ENCODE results near the gene UBR4.
"Not testable (repeated sequence)": the region's sequence is repeated elsewhere in the genome, so short reads cannot be mapped to it uniquely, and the experiment has no call there.

UBR4 gene

DNA sequence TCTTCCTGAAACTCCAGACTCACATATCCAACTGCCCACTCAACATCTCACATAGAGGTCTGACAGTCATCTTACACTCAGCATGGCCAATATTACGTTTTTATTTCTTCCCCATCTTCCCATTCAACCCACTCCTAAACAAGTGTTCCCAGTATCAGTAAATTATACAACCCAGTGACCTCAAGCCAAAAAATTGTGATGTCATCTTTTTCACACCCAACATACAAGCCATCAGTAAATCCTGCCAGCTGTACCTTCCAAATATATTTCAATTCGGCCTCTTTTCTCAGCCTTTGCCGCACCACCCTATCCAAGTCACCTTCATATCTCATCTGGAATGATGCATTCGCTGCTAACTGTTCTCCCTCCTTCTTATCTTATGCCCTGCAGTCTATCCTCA is 19.6 kb downstream of the UBR4 start:
- Mint-ChIP-seq H3K4me3 (no peak overlapping the region), H3K36me3 (ENCODE audit: low read depth) (peaks cover 66% of the 10 kb centered on the region), H3K4me1 (ENCODE audit: low read depth) (peaks cover 12% of the 10 kb centered on the region), H3K27ac (no peak overlapping the region), H3K9me3 (no peaks in the 10 kb centered on the region), H3K27me3 (ENCODE audit: low read depth) (no peaks in the 10 kb centered on the region)
- no peak for DNase-seq (ENCODE audit: low spot score)

DNA sequence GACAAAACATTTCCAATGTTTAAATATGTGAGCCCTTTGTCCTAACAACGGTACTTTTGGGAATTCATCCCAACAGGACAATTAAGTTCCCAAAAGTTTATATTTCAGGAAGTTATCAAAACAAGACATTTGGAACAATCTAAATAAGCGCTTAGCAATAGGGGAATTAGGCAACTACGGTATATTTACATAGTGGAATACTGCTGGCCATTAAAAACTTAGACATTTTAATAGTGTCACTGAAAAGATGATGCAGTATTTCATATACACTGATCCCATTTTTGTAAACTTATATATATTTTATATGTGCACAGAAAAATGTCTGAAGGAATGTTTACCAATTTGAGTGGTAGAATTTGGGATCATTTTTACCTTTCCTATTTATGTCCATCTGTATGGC is 20.8 kb downstream of the UBR4 start:
- peaks cover 74% of the 10 kb centered on the region for H3K36me3 Mint-ChIP-seq (ENCODE audit: low read depth)
- H3K9me3 Mint-ChIP-seq: no peaks in the 10 kb centered on the region
- peaks cover 12% of the 10 kb centered on the region for H3K4me1 Mint-ChIP-seq (ENCODE audit: low read depth)
- H3K27ac Mint-ChIP-seq: no peak overlapping the region
- no peak for DNase-seq (ENCODE audit: low spot score)
- no peak overlapping the region for H3K4me3 Mint-ChIP-seq
- no peaks in the 10 kb centered on the region for H3K27me3 Mint-ChIP-seq (ENCODE audit: low read depth)

DNA sequence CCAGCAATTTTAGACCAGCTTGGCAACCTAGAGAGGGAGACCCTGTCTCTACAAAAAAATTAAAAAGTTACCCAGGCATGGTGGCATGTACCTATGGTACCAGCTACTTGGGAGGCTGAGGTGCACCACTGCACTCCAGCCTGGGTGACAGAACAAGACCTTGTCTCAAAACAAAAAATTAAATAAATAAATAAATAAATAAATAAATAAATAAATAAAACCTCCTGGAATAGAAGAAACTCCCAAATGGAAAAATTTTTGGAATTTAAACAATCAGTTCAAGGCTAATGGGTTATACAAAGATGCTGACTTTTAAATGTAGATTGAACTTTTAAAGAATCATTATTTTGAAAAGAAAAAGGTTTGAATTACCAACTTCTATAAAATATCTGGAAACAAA is 22.2 kb downstream of the UBR4 start:
- H3K4me3 Mint-ChIP-seq: no peak overlapping the region
- H3K27ac Mint-ChIP-seq: no peak overlapping the region
- H3K27me3 Mint-ChIP-seq (ENCODE audit: low read depth): no peaks in the 10 kb centered on the region
- peaks cover 71% of the 10 kb centered on the region for H3K36me3 Mint-ChIP-seq (ENCODE audit: low read depth)
- H3K4me1 Mint-ChIP-seq (ENCODE audit: low read depth): peaks cover 12% of the 10 kb centered on the region
- DNase-seq (ENCODE audit: low spot score): no peak
- no peaks in the 10 kb centered on the region for H3K9me3 Mint-ChIP-seq

DNA sequence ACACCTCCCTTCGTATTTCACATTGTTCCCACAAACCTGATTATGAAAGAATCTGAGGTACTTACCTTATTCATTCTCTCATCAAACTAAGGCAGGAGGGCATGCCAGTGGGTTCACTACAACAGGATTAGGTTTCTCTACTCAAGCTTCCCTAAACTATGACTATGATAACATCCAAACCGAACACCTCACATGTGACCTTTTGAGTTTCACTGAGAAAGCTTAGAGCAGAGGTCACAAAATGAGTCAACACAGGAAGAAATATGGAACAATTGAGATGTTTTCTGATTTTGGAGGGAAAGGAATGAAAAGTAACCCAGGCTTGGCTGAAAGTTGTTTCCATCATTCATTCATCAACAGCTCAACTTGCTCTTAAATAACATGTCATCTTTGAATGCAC is 24.1 kb downstream of the UBR4 start:
- Mint-ChIP-seq H3K36me3 (ENCODE audit: low read depth) (peaks cover 66% of the 10 kb centered on the region), H3K4me1 (ENCODE audit: low read depth) (peaks cover 15% of the 10 kb centered on the region), H3K9me3 (no peaks in the 10 kb centered on the region), H3K27me3 (ENCODE audit: low read depth) (no peaks in the 10 kb centered on the region), H3K4me3 (peak overlapping the region; percentile 30), H3K27ac (peak overlapping the region; percentile 42)
- peak; percentile 40 for DNase-seq (ENCODE audit: low spot score)

DNA sequence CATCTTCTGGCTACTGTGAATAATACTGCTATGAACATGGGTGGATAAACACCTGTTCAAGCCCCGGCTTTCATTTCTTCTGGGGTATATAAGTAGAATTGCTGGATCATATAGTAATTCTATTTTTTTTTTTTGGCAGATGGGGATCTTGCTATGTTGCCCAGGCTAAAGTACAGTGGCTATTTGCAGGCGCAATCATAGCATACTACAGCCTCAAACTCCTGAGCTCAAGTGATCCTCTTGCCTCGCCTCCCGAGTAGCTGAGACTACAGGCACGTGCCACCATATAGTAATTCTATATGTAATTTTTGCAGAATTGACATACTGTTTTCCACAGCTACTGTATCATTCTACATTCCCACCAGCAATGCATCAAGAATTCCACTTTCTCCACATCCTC is 27.8 kb downstream of the UBR4 start:
- H3K27ac Mint-ChIP-seq: no peak overlapping the region
- no peaks in the 10 kb centered on the region for H3K9me3 Mint-ChIP-seq
- peaks cover 27% of the 10 kb centered on the region for H3K4me1 Mint-ChIP-seq (ENCODE audit: low read depth)
- no peak for DNase-seq (ENCODE audit: low spot score)
- peaks cover 64% of the 10 kb centered on the region for H3K36me3 Mint-ChIP-seq (ENCODE audit: low read depth)
- no peaks in the 10 kb centered on the region for H3K27me3 Mint-ChIP-seq (ENCODE audit: low read depth)
- H3K4me3 Mint-ChIP-seq: no peak overlapping the region

DNA sequence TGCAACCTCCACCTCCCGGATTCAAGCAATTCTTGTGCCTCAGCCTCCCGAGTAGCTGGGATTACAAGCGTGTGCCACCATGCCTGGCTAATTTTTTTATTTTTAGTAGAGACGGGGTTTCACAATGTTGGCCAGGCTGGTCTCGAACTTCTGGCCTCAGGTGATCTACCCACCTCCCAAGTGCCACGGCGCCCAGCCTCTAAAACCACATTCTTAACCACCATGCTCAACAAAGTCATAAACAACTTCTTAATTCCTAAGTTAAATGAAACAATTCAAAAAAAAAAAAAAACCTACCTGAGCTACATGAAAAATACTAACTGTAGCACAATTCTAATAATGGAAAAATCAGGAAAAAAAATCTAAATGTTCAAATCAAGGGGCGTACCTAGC is 29.8 kb downstream of the UBR4 start:
- DNase-seq (ENCODE audit: low spot score); H3K27me3 Mint-ChIP-seq (ENCODE audit: low read depth); H3K9me3 Mint-ChIP-seq: not testable (repeated sequence)
- H3K4me1 Mint-ChIP-seq (ENCODE audit: low read depth): peaks cover 15% of the 10 kb centered on the region
- peak overlapping the region; percentile 85 for H3K27ac Mint-ChIP-seq
- H3K36me3 Mint-ChIP-seq (ENCODE audit: low read depth): peaks cover 58% of the 10 kb centered on the region
- H3K4me3 Mint-ChIP-seq: peak overlapping the region; percentile 25

DNA sequence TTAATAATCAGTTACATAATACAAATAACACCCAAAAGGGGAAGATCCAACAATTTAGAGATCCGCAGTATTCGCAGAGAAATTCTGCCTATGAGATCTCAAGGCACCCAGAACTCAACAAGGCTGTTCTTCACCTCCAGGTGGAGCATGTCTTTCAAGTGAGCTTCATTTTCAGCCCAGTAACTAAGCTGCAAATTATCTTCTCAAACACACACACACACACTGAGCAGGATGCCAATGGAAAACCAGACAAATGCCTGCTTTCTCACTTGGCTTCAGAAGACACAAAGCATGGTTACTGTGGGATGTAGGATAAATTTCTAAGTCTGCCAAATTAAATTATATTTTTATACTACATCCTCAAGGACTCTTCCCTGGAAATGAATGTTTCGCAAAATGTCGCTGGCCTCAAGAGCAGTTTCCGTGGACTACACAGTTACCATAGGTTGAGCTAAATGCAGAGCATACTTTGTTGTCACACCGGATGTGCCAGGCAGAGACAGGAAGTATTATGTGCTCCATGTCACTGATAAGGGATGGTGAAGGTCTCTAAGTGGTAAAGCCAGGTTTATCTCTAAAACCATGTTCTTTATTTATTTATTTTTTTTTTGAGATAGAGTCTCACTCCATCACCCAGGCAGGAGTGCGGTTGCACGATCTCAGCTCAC is 30.3 kb downstream of the UBR4 start:
- H3K4me3 Mint-ChIP-seq: peak overlapping the region; percentile 32
- peak overlapping the region; percentile 85 for H3K27ac Mint-ChIP-seq
- H3K4me1 Mint-ChIP-seq (ENCODE audit: low read depth): peaks cover 15% of the 10 kb centered on the region
- DNase-seq (ENCODE audit: low spot score): peak; percentile 39
- no peaks in the 10 kb centered on the region for H3K9me3 Mint-ChIP-seq
- H3K36me3 Mint-ChIP-seq (ENCODE audit: low read depth): peaks cover 56% of the 10 kb centered on the region
- H3K27me3 Mint-ChIP-seq (ENCODE audit: low read depth): no peaks in the 10 kb centered on the region

DNA sequence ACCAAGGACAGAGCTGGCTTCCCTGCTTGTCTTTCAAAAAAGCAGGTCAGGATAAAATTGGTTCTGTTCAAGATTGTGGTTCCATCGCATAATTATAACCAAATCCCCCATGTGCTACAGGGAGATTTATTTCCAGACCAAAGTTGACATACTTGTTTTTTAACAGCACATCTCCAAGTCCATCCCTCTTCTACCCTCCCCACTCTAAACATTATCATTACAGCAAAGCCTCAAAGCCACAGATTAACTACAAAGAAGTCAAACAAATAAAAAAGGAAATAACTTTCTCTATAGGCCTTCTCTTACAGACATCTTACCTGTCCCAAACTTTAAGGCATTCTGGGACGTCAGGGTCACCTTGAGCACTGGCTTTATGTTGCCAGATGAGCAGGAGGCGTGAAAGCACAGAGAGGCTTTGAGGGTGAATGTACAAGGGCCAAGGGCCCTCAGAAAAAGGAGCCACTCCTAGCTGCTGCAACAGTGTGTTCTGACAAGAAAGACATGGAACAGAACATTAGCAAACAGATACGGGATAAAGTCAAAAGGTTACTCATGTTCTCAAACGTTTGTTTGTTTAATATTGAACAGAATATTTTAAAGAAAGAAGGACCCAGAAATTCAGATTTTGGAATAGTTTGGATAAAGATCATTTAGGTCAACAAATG is 31.2 kb downstream of the UBR4 start:
- H3K36me3 Mint-ChIP-seq (ENCODE audit: low read depth): peaks cover 53% of the 10 kb centered on the region
- H3K4me3 Mint-ChIP-seq: peak overlapping the region; percentile 27
- H3K9me3 Mint-ChIP-seq: no peaks in the 10 kb centered on the region
- peaks cover 15% of the 10 kb centered on the region for H3K4me1 Mint-ChIP-seq (ENCODE audit: low read depth)
- H3K27me3 Mint-ChIP-seq (ENCODE audit: low read depth): no peaks in the 10 kb centered on the region
- peak overlapping the region; percentile 85 for H3K27ac Mint-ChIP-seq
- no peak for DNase-seq (ENCODE audit: low spot score)

DNA sequence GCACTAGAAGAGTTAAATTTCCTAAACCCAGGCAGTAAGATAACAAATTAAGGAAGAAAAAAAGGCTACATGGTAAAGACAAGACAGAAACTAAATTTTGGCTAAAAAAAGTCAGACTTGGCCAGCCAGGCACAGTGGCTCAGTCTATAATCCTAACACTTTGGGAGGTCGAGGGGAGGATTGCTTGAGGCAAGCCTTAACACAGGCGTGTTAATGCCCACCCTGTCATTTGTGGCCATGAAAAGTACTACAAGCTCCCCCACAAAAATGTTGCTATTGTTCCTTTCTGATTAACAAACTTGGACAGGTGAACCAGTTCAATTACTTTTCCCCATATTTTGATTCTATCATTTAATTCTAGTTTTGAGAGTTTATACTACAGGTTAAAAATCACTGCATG is 32.3 kb downstream of the UBR4 start:
- peaks cover 56% of the 10 kb centered on the region for H3K36me3 Mint-ChIP-seq (ENCODE audit: low read depth)
- no peak for DNase-seq (ENCODE audit: low spot score)
- H3K9me3 Mint-ChIP-seq: no peaks in the 10 kb centered on the region
- H3K4me3 Mint-ChIP-seq: no peak overlapping the region
- H3K27me3 Mint-ChIP-seq (ENCODE audit: low read depth): no peaks in the 10 kb centered on the region
- H3K27ac Mint-ChIP-seq: peak overlapping the region; percentile 2
- H3K4me1 Mint-ChIP-seq (ENCODE audit: low read depth): peaks cover 15% of the 10 kb centered on the region

DNA sequence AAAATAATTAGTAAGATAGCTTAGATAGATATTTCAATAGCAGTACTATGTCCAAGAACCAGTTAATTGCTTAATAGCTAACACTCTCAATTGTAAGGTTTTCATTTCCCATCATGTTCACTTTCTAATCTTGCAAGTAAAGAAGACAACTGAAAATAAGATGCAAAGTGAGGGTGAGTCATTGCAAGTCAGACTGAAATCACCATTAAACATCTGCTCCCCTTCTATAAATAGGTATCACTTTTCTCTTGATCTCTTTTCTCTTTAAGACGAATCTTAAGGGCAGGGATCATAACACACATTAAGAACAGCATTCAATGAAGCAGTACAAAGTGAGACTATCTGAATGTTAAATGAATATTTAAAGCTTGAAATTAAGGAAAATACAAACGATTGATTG is 40.4 kb downstream of the UBR4 start:
- DNase-seq (ENCODE audit: low spot score): no peak
- H3K4me3 Mint-ChIP-seq: no peak overlapping the region
- H3K9me3 Mint-ChIP-seq: no peaks in the 10 kb centered on the region
- H3K27ac Mint-ChIP-seq: no peak overlapping the region
- H3K36me3 Mint-ChIP-seq (ENCODE audit: low read depth): peaks cover 73% of the 10 kb centered on the region
- H3K4me1 Mint-ChIP-seq (ENCODE audit: low read depth): peaks cover 3% of the 10 kb centered on the region
- H3K27me3 Mint-ChIP-seq (ENCODE audit: low read depth): no peaks in the 10 kb centered on the region

DNA sequence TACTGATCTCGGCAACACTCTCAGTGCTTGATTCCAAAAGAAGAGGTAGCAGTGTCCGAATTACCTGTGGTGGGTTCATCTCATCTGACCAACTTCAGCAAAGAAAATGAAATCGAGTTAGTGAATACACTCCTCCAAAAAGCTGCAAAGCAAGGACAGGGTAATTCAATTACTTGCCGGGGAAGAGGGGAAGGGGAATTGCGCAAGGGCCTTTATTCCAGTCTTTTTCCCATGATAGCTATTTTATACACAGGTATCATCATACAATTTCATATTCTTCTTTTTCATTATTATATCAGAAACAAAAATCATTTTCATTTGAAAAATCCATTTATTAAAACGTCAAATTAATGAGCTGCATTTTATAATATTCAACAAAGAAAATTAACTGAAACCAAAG is 42.9 kb downstream of the UBR4 start:
- H3K9me3 Mint-ChIP-seq: no peaks in the 10 kb centered on the region
- H3K27me3 Mint-ChIP-seq (ENCODE audit: low read depth): no peaks in the 10 kb centered on the region
- no peak overlapping the region for H3K27ac Mint-ChIP-seq
- H3K36me3 Mint-ChIP-seq (ENCODE audit: low read depth): peaks cover 72% of the 10 kb centered on the region
- H3K4me3 Mint-ChIP-seq: no peak overlapping the region
- H3K4me1 Mint-ChIP-seq (ENCODE audit: low read depth): peaks cover 3% of the 10 kb centered on the region
- DNase-seq (ENCODE audit: low spot score): no peak

DNA sequence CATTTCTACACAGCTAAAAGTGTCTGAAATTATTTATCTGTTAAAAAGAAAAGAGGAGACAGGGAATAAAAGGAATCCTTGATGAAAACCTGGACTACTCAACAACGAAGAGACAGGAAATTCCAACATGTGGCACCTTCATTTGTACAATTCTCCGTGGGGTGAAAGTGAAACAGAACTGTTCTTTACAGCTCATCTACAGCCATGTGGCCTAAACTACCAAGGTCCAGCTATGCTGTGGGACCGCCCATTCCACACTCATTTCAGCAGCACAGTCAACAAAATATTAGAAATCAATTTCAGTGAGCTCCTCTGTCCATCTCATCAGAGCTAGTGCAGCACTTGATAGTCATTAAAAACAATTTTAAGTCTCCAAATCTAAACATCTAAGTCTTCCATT is 44.0 kb downstream of the UBR4 start:
- no peak overlapping the region for H3K27ac Mint-ChIP-seq
- no peaks in the 10 kb centered on the region for H3K9me3 Mint-ChIP-seq
- H3K4me3 Mint-ChIP-seq: no peak overlapping the region

DNA sequence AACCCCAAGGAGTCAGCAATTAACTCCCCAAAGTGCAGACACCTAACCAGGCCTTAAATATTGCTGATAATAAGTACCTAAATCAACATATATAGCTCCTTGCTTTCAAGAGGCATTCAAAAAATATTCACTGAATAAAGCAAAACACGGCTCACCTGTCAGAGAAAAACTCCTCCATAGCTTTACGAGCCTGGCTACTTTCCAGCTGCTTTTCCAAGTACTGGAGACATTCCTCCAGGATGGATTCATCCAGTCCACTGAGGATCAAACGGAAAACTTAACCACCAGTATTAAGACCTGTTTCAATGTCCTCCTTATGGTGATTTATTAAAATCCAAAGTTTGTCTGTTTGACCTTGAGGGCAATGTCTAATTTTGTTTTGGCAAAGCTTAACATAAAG is 44.6 kb downstream of the UBR4 start:
- Mint-ChIP-seq H3K4me1 (ENCODE audit: low read depth) (peaks cover 3% of the 10 kb centered on the region), H3K9me3 (no peaks in the 10 kb centered on the region), H3K4me3 (no peak overlapping the region), H3K27ac (no peak overlapping the region), H3K27me3 (ENCODE audit: low read depth) (no peaks in the 10 kb centered on the region), H3K36me3 (ENCODE audit: low read depth) (peaks cover 73% of the 10 kb centered on the region)
- no peak for DNase-seq (ENCODE audit: low spot score)

More for the DNA sequence above, 44.0 kb downstream of the UBR4 start:
- DNase-seq (ENCODE audit: low spot score): no peak
- no peaks in the 10 kb centered on the region for H3K27me3 Mint-ChIP-seq (ENCODE audit: low read depth)
- peaks cover 3% of the 10 kb centered on the region for H3K4me1 Mint-ChIP-seq (ENCODE audit: low read depth)
- peaks cover 71% of the 10 kb centered on the region for H3K36me3 Mint-ChIP-seq (ENCODE audit: low read depth)

DNA sequence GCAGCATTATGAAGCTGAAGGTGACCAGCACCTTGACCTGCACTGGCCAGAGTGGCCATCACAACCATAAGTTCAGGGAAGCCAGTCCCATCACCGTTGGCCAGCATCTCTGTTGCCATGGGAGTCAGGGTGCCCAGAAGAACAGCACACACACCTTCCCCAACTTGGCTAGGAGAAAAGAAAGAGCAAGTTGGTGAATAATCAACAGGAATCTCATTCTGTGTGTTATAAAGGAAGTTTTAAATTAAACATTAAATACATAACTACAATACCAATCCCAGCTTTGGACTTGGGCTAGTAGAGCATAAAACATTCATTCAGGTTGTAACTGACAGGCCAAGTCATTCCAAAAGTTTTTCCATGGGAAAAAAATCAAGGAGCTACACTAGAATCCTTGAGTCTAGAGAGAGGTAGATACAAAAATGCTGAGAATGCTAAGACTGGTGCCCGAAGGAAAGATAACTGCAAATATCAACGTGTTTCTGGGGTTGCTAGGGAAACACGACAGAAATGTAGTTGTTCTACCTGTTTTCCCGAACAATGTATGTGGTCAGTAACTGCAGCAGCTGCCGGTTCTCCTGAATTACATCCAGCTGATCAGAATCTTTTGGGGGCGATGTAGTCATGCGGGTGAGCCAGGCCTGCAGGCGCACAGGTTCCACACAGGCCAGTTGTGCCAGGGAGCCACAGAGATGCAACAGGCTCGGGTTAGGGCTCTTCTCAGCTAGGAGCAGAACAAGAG is 45.6 kb downstream of the UBR4 start:
- Mint-ChIP-seq H3K27ac (no peak overlapping the region), H3K36me3 (ENCODE audit: low read depth) (peaks cover 76% of the 10 kb centered on the region), H3K4me3 (no peak overlapping the region), H3K9me3 (no peaks in the 10 kb centered on the region), H3K4me1 (ENCODE audit: low read depth) (no peaks in the 10 kb centered on the region), H3K27me3 (ENCODE audit: low read depth) (no peaks in the 10 kb centered on the region)
- DNase-seq (ENCODE audit: low spot score): no peak

All from T-helper 2 cell treated with Interferon-gamma antibody and Interleukin-4, amounts not matched to agents 5 μg/mL and 100 μg/mL, for 36 hours (primary cell).